Fibroblast of skin of left biceps (primary cell): ENCODE measurements around the gene GDF11.

Source experiments
- DNase-seq, 2 experiments: peaks; one replicate each; pipeline ENCODE4 v3.0.0-alpha.2; 2013; ENCODE audit warnings: low read depth in 2 of 2

Gene GDF11

GRCh38 chr12:55795950-55796349 lies 53.0 kb downstream of the GDF11 start:
- DNase-seq, result no peak

DNA sequence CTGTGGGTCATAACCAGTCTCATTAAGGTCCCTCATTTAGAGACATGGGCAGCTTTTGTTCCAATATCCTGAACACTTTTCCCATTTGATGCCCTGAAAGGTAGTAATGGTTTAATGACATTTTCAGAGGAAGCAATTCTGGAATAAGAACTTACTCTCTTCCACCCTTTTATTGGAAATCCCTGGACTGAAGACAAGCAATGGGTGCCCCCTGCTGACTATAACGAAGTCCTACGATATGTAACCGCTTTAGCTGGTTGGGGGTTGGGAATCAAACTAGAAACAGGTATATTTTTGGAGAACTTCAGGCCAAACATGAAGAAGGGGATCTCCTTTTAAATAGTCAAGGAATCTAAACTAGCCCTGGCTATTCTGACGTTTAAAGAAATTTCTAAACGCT lies 54.1 kb downstream of the GDF11 start:
- DNase-seq, result peak; percentile 6 to 17

GRCh38 chr12:55797550-55797949 lies 54.6 kb downstream of the GDF11 start:
- DNase-seq, result no peak
